HG03103 (cell line): ENCODE results near the gene TMEM38A.
A peak's percentile ranks its signal among the peaks of the same experiment; 100 is the strongest.
"Not testable (repeated sequence)": the region's sequence is repeated elsewhere in the genome, so short reads cannot be mapped to it uniquely, and the experiment has no call there.

Source experiments
- ATAC-seq: cut with Tn5 transposase; IDR thresholded peaks from one replicate; pipeline ENCODE4 v1.9.1; 2021; ENCODE audit warnings: low read depth; ENCODE audit not compliant: unreplicated experiment

TMEM38A gene

DNA sequence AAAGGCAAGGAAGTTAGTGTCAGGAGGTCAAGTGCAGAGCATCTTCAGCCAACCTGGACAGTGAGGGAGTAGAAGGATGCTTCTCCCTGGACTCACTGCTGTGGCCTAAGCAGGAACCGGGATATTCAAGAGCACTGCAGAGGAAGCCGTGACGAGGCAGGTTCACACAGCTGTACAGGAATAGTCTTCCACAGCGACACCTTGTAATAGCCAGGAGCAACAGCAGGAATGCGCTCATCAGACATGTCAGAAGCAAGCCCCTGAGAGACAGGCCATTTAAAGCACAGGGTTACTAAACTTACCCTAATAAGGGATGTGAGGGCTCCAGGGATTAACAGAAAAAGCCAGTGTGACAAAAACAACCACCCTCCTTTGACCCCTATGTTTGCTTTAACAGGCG, 29.5 kb upstream of the TMEM38A start:
- no peak for ATAC-seq

DNA sequence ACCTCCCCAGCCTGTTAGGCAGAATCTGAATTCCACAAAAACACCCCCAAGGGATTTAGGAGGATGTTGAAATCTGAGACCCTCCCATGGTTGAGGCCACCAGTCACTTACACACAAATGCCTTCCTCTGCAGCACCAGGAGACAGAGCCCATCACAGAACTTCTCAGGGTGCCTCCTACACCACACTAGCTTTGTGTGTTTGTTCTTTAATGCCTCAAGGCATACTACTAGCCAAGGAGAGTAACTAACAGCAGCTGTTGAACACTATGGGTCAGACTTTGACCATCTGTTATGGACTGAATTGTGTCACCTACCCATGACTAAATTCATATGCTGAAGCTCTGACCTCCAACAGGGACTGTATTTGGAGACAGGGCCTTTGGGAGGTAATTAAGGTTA, 23.4 kb upstream of the TMEM38A start:
- no peak for ATAC-seq

DNA sequence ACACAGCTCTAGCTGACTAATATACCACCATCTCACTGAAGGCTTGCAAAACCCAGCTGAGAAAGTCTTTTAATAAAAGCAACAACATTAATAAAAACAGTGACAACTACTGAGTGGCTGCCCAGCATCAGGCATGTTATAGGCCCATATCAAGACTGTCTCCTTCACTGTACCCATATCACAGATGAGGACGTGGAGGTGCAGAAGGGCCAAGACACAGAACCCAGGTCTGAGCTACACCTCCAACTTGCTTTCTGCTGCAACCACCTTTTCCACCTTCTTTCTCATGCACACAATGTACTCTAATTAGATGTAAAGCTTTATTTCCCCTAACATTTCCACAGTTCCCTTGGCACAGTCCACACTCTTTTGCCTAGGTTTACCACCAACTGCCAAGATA, 22.3 kb upstream of the TMEM38A start:
- no peak for ATAC-seq

DNA sequence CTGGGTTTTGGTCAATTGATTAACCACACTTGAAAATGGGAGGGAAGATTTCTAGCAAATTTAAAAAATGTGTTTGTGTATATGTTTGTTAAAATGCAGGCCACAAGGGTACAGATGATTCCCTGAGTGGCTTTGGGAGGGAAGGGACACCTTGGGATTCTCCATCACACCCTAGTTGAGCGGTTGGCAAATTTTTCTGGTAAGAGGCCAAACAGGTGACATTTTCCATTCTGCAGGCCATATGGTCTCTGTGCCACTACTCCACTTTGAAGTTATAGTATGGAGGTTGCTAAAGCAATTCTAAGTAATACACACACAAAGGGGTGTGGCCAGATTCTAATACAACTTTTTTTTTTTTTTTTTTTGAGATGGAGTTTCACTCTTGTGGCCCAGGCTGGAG, 20.0 kb upstream of the TMEM38A start:
- ATAC-seq = no peak

DNA sequence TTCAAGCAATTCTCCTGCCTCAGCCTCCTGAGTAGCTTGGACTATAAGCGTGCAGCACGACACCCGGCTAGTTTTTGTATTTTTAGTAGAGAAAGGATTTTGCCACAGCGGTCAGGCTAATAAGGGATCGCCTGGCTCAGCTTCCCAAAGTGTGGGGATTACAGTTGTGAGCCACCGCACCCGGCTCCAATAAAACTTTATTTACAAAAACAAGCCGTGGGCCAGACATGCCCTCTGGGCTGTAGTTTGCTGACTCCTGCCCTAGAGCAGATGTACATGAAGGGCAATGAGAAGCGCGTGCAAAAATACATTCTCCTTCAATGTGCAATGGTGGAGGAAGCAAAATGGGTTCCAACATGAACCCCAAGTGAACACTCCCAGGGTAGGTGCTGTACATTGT, 19.2 kb upstream of the TMEM38A start:
- ATAC-seq = no peak

DNA sequence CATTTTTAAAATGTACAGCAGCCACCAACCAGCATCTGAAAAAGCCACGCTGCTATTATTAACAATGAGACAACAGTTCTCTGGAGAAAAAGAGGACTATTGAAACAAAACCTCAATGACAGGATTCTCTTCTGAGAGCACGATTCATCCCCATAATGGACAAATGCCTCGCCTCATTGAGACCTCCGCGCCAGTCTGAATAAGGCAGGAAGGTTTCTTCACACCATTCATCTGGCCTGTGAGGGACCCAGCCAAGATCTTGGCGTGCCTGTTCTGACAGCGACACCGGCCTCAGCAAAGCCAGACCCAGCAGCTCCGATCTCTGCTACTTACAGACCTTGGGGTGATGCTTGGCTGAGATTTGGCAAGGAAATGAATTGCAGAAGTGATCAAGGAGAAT, 15.8 kb upstream of the TMEM38A start:
- no peak for ATAC-seq

DNA sequence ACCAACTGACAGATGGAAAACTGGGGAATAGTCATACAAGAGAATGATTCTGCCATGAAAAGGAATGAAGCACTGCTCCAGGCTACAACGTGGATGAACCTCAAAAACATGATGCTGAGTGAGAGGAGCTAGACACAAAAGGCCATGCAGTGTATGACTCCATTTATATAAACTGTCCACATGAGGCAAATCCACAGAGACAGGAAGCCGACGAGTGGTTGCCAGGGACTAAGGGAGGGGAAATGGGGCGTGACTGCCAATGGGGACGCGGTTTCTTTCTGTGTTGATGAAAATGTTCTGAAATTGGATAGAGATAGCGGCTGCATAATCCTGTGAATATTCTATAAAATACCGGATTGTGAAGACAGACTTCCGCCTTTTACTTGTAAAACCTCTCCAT, 11.2 kb upstream of the TMEM38A start:
- no peak for ATAC-seq

DNA sequence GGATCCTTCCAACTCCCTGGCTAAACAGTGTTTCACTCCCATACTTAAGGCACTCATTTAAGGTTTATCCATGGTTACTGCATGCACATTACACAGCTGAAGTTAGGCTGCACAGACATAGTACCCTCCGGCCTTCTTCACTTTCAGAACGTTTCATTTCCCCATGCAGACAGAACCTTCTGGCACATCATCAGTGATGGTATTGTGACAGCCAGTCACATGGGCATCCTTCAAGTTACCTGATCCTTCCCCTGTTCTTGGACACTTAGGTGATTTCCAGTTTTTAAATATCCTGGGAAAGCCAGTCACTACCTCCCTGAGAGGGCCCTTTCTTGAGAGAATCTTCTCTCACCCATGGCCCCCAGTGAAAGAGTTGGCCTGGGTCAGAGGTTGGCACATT, 10.1 kb upstream of the TMEM38A start:
- no peak for ATAC-seq

DNA sequence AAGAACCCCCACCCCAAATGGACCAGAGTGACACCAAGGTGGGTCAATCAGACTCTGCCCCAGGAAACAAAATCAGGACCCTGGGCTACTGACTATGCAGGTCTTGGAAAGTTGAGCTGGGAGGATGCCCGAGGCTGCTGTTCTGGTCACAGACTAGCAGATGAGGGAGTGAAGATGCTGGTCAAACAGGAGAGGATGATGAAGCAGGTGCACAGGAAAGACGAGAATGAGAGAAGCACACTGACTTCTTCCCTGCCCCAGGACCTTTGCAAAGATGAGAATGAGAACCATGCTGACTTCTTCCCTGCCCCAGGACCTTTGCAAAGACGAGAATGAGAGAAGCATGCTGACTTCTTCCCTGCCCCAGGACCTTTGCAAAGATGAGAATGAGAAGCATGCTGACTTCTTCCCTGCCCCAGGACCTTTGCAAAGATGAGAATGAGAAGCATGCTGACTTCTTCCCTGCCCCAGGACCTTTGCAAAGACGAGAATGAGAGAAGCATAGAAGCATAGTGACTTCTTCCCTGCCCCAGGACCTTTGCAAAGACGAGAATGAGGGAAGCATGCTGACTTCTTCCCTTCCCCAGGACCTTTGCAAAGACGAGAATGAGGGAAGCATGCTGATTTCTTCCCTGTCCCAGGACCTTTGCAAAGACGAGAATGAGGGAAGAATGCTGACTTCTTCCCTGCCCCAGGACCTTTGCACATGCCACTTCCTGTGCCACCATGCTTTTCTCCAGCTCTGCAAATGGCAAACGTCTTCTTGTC, 9.3 kb upstream of the TMEM38A start:
- ATAC-seq = not testable (repeated sequence)

DNA sequence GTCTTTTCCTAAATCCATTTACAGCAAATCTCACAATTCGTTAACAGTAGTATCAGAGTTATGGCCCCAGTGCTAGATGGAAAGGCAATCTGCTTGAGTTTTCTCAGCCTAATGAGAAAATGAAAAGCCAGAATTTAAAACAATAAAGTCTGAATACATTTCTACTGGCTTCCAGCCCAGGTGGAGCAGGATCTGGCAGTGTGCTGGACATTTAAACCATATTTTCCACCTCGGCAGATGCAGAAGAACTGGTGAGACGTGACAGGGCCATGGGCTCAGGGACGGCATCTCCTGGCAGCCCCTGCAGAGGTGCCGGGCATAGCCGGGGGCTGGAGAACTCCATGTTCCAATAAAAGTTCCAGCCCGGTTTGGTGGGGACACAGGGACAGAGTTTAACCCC, 8.1 kb upstream of the TMEM38A start:
- no peak for ATAC-seq

DNA sequence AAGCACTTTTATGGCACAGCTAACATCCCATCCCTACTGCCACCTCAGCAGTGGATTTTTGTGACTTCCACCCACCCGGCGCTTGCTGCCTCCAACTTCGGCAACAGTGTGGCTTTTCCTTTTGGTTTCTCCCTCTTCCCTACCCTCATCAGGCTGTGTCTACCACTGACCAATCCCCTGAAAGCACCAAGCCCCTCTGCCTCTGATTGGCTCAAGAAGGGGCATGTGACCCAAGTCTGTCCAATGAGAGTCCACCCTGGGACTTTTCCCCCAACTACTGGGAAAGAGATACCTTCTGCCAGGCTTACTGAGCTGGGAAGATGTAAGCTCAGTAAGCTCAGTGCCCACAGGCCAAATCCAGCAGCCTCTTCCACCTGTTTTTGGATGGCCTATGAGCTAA, 6.8 kb upstream of the TMEM38A start:
- no peak for ATAC-seq

DNA sequence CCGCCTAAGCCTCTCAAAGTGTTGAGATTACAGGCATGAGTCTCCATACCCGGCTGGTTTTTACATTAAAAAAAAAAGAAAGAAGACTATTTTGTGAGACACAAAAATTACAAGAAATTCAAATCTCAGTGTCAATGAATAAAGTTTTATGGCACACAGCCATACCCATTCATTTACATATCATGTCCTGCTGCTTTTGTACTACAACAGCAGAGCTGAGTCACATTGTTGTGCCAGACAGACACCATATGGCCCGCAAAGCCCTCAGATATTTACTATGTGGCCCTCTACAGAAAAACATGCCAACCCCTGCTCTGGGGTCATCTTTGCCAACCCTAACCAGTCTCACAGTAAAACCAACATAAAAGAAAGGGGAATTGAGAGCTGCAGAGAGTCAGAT, 6.3 kb upstream of the TMEM38A start:
- ATAC-seq = no peak

DNA sequence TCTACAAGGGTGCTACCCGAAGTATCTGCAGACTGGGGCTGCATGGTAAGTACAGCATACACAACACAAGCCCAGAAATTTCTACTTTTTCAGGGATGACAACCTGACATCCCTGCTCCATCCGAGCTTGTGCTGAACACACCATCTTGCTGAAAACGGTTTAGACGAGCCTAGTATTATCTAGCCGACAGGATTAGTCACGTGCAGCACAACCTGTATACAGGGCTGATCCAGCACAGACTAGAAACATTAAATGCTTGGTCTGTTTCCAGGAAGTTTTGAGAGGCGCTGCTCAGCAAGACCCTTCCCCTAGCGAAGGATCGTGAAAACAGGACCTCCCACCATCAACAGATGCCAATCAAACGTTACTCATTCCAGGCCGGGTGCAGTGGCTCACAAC, 5.2 kb upstream of the TMEM38A start:
- ATAC-seq = no peak

DNA sequence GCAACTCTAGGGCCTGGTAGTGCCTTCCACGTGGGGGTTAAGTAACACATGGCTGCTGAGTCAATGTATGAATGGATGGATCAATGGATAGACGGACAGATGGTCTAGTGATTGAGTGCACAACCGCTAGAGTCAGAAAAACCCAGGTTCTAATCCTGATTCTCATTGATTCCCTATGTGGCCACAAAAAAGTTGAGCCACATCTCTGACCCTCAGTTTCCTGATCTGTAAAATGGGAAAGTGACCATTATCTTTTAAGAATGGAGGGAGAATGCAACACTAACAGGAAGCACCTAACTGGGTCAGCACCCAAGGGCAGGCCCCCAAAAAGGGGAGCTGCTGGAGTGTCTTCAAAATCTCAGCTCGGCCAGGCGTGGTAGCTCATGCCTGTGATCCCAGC, 3.6 kb upstream of the TMEM38A start:
- no peak for ATAC-seq

DNA sequence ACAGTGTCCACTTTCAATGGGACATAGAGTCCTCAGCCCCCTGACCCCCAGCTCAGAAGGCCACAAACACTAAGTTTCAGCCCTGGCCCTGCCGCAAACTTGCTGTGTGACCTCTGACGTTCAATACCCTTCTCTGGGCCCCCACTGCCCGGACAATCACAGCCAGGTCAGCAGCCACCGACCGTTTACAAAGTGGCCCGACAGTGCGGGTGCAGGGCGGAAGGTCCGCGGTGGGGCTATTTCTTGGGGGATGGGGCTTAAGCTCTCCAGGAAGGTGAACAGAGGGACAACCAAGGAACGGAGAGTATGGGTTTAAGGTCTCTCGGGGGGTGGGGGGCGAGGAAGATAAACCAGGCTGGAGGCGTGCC, 1.5 kb upstream of the TMEM38A start:
- no peak for ATAC-seq

DNA sequence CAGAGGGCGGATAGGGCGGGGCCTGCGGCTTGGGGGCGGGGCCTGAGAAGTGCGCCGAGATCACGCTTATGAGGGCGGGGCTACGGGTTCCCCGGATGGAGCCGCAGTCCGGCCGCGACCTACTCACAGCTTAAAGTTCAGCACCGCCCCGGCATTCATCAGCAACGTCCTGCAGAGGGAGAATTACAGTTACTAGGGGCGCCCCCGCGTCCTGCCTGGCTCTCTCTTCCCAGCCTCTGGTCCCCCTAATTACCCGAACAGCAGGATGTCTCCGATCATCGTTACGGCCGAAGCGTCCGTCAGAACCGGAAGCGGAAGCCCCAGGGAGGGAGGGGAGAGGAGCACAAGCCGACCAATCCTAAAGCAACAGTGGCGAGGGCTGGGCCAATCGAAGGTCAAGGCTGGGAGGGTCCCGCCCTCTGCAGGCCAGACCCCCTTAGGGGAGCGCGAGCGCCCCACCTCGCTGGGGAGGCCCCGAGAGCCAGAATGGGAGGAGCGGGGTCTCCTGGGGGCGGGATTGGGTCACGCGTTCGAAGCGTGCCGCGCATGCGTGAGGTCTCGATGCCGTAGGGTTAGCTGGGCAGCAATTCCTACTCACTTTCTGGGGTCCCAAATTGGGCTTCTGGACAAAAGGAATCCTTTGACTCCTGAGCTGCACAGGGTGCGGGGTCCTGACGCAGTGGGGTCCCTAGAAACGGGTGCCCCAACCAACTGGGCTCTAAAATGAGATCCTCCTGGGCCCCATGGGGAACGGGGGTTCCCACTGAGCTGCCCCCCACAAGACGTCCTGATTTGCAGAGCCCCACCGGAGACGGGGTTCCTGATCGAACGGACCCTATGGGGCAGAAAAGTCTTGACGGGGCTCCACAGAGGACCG, 869 bp upstream of the TMEM38A start, which contains the start of gene SMIM7:
TSS of gene SMIM7 (minus strand) at position 313 of the 877 bp plus-strand sequence. CDS start at position 279, 34 bp downstream.
- peak; percentile 87 for ATAC-seq

DNA sequence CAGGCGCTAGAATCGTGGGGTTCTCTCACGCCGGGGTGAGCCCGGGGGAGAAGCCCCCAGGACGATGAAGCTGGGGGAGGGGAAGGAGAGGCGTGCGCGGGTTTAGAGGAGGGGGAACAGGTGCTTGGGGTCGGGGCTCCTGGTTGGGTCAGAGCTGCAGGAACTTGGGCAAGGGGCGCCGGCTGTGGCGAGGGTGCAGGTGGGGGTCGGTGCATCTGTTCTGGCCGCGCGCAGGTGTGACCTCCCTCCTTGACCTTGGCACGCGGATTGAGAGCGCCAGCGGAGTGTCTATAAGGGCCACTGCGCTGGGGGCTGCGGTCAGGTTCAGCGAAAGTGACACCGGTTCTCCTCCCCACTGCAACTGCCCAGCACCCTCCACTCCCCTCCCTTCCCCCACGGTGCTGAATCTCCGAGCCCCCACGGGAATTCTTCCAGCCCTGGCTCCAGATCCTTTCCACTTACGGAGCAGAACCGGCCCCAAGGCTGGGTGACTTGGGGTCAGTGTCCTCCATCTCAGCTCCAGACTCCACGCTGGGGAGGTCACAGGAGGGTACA, 618 bp downstream of the TMEM38A start:
- ATAC-seq = no peak

DNA sequence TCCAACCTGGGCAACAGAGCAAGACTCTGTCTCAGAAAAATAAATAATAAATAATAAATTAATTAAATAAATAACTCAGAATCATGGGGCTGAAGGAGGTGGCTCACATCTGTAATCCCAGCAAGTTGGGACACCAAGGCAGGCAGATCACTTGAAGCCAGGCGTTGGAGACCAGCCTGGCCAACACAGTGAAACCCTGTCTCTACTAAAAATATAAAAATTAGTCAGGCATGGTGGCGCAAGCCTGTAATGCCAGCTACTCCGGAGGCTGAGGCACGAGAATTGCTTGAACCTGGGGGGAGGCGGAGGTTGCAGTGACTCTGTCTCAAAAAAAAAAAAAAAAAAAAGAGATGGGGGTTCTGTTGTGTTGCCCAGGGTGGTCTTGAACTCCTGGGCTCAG, 7.2 kb downstream of the TMEM38A start:
- no peak for ATAC-seq

DNA sequence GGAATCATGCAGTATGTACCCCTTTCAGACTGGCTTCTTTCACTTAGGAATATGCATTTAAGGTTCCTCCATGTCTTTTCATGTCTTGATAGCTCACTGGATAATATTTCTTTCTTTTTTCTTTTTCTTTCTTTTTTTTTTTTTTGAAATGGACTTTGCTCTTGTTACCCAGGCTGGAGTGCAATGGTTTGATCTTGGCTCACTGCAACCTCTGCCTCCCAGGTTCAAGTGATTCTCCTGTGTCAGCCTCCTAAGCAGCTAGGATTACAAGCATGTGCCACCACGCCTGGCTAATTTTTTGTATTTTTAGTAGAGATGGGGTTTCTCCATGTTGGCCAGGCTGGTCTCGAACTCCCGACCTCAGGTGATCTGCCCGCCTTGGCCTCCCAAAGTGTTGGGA, 7.8 kb downstream of the TMEM38A start:
- not testable (repeated sequence) for ATAC-seq

DNA sequence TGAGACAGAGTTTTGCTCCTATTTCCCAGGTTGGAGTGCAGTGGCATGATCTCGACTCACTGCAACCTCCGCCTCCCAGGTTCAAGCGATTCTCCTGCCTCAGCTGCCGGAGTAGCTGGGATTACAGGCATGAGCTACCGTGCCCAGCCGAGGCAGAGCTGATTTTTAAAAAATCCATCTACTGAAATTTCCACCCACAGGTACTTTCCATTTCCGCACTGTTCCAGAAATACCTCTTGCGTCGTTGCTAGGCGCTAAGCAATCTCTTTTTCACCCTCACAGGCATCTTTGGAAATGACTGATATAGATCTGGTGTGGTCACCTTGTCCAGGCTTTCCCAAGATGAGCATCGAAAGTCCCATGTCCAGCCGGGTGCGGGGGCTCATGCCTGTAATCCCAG, 9.4 kb downstream of the TMEM38A start:
- ATAC-seq = no peak

DNA sequence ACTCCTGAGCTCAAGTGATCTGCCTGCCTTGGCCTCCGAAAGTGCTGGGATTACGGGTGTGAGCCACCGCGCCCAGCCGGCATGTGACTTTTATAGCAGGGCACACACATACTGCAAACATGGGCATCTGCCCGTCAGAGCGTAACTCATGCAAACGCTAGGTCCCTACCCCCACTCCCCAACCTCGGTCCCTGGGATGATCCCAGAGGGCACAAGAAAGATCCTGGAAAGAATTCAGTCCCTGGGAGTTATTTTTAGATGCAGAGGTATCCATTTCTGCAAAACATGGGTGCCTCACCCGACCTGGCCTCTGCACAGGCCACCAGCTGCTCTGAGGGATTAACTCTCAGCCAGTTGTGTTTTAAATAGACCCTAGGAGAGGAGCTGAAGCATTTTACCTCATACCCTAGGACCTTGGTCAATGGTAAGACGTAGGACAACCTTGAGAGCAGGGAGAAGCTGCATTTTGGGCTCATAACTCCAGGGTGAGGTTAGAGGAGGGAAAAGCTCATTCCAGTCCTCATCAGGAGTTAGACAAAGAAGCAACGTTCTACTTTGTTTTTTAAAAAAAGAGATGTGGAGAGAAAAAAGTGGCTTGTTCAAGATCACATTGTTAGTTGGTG, 10.8 kb downstream of the TMEM38A start:
- no peak for ATAC-seq
